ENCODE results near the gene NHERF1. TPM values are rescaled to one million over a fixed set of nuclear protein-coding genes. Genes with fewer than 3 reads are reported as not detected.
A peak's percentile ranks its signal among the peaks of the same experiment; 100 is the strongest.

Gene NHERF1
- total and polyA plus RNA-seq, 2 of the 13 experiments (the other 11 are each of a cell fraction or from before 2014, with no cell fraction given): 169 to 269 TPM

GRCh38 chr17:74771319-74771914, 23.0 kb downstream of the NHERF1 start (continued):
- TF ChIP-seq ZFP82 (CRISPR knock-in tag; IDR thresholded peaks at IDR 0.05; ENCODE audit: borderline replicate concordance) (0 out of 2 replicates have a peak, but pooled peaks have one; percentile 84), RFX5 (IDR thresholded peaks at IDR 0.05; ENCODE audit: low read depth, low read length) (no peak), RBM22 (optimal IDR thresholded peaks at IDR 0.05; ENCODE audit: low read length) (peak; percentile 9), ISL2 (CRISPR knock-in tag; IDR thresholded peaks at IDR 0.05) (0 out of 2 replicates have a peak, but pooled peaks have one; percentile 7), ZNF878 (CRISPR knock-in tag; IDR thresholded peaks at IDR 0.05) (0 out of 2 replicates have a peak, but pooled peaks have one; percentile 64), AGO2 (optimal IDR thresholded peaks at IDR 0.05; ENCODE audit: low read depth, low read length) (peak; percentile 92), ADNP (CRISPR knock-in tag; IDR thresholded peaks at IDR 0.05) (no peak), ZNF430 (CRISPR knock-in tag; IDR thresholded peaks at IDR 0.05) (0 out of 2 replicates have a peak, but pooled peaks have one; percentile 9), SOX13 (IDR thresholded peaks at IDR 0.05) (no peak), SOX13 (CRISPR knock-in tag; conservative IDR thresholded peaks at IDR 0.05 in 1 of 2, IDR thresholded peaks at IDR 0.05 in 1 of 2) (no peak), SMAD9 (CRISPR knock-in tag; IDR thresholded peaks at IDR 0.05) (0 out of 2 replicates have a peak, but pooled peaks have one; percentile 72), RORA (CRISPR knock-in tag; IDR thresholded peaks at IDR 0.05) (no peak), ZFX (CRISPR knock-in tag; IDR thresholded peaks at IDR 0.05; ENCODE audit: low read depth) (peak; percentile 8; the same call in 1 of the 2 replicates), HMG20B (CRISPR knock-in tag; conservative IDR thresholded peaks at IDR 0.05) (no peak), IKZF4 (CRISPR knock-in tag; IDR thresholded peaks at IDR 0.05; ENCODE audit: borderline replicate concordance, low read depth, not compliant biosample characterization) (peak; percentile 27), SALL2 (CRISPR knock-in tag; IDR thresholded peaks at IDR 0.05) (no peak), AHR (CRISPR knock-in tag; IDR thresholded peaks at IDR 0.05) (0 out of 2 replicates have a peak, but pooled peaks have one; percentile 47), SOX6 (IDR thresholded peaks at IDR 0.05) (no peak), SOX6 (CRISPR knock-in tag; IDR thresholded peaks at IDR 0.05) (no peak), NFKBIZ (CRISPR knock-in tag; IDR thresholded peaks at IDR 0.05) (no peak)
- TF ChIP-seq, protein P1, sequence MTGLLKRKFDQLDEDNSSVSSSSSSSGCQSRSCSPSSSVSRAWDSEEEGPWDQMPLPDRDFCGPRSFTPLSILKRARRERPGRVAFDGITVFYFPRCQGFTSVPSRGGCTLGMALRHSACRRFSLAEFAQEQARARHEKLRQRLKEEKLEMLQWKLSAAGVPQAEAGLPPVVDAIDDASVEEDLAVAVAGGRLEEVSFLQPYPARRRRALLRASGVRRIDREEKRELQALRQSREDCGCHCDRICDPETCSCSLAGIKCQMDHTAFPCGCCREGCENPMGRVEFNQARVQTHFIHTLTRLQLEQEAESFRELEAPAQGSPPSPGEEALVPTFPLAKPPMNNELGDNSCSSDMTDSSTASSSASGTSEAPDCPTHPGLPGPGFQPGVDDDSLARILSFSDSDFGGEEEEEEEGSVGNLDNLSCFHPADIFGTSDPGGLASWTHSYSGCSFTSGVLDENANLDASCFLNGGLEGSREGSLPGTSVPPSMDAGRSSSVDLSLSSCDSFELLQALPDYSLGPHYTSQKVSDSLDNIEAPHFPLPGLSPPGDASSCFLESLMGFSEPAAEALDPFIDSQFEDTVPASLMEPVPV (CRISPR knock-in tag; IDR thresholded peaks at IDR 0.05): 0 out of 2 replicates have a peak, but pooled peaks have one; percentile 10
- TF ChIP-seq, protein P2, sequence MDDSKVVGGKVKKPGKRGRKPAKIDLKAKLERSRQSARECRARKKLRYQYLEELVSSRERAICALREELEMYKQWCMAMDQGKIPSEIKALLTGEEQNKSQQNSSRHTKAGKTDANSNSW (CRISPR knock-in tag; IDR thresholded peaks at IDR 0.05; ENCODE audit: borderline replicate concordance): 0 out of 2 replicates have a peak, but pooled peaks have one; percentile 52
- TF ChIP-seq, protein P3, sequence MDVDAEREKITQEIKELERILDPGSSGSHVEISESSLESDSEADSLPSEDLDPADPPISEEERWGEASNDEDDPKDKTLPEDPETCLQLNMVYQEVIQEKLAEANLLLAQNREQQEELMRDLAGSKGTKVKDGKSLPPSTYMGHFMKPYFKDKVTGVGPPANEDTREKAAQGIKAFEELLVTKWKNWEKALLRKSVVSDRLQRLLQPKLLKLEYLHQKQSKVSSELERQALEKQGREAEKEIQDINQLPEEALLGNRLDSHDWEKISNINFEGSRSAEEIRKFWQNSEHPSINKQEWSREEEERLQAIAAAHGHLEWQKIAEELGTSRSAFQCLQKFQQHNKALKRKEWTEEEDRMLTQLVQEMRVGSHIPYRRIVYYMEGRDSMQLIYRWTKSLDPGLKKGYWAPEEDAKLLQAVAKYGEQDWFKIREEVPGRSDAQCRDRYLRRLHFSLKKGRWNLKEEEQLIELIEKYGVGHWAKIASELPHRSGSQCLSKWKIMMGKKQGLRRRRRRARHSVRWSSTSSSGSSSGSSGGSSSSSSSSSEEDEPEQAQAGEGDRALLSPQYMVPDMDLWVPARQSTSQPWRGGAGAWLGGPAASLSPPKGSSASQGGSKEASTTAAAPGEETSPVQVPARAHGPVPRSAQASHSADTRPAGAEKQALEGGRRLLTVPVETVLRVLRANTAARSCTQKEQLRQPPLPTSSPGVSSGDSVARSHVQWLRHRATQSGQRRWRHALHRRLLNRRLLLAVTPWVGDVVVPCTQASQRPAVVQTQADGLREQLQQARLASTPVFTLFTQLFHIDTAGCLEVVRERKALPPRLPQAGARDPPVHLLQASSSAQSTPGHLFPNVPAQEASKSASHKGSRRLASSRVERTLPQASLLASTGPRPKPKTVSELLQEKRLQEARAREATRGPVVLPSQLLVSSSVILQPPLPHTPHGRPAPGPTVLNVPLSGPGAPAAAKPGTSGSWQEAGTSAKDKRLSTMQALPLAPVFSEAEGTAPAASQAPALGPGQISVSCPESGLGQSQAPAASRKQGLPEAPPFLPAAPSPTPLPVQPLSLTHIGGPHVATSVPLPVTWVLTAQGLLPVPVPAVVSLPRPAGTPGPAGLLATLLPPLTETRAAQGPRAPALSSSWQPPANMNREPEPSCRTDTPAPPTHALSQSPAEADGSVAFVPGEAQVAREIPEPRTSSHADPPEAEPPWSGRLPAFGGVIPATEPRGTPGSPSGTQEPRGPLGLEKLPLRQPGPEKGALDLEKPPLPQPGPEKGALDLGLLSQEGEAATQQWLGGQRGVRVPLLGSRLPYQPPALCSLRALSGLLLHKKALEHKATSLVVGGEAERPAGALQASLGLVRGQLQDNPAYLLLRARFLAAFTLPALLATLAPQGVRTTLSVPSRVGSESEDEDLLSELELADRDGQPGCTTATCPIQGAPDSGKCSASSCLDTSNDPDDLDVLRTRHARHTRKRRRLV (CRISPR knock-in tag; IDR thresholded peaks at IDR 0.05): no peak
